Medulla oblongata (tissue), 1 donor: ENCODE measurements around the gene PRDX3.
"Not testable (repeated sequence)": the region's sequence is repeated elsewhere in the genome, so short reads cannot be mapped to it uniquely, and the experiment has no call there.

Source experiments
- DNase-seq: peaks from one replicate; pipeline ENCODE4 v3.0.0-alpha.2; 2015; ENCODE audit errors: extremely low spot score

The PRDX3 gene

DNA sequence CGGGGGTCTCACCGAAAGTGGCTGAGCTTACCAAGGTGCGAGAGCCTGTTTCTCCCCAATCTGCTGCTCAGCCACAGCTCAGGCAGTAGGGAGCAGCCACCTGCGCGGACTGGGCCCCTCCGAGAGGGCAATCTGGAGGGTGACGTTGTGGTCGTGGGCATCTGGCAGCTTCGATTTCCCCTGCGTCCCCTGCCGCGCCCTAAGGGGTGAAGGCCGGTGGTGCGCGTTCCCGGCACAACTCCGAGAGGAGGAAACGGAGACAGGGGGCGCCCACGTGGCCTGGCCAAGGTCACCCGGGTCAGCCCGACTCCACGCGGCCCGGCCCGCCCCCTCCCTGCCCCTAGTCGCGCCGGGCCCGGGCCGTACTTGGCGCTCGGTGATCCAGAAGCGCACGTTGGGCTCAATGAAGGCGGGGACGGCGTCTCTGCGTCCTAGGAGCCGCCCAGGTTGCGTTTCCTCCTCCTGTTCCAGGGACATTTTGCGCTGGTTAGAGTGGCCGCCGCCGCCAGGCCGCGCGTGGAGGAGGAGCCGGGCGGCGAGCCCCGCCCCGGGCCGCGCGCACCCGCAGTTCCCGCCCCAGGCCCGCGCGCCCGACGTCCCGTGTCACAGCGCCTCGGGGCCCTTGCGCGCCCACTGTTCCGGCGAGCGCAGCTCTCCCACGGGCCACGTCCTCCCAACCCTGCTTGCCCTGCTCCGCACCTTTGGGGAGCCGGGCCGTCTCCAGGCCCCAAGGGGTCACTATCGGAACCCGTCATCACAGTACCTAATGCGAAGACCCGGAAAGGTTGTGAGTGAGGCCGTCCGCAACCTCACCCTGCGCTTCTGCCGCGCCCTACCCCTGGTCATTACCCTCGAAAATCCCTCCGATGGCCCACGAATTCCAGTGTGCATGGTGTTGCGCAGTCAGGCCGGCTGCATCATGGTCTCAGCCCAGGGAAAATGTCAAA is 13.2 kb downstream of the PRDX3 start, which contains the start of gene SFXN4:
Gene SFXN4, minus strand, starts transcription at position 544 of the 947 bp plus-strand sequence. Its CDS starts 67 bp downstream, at position 477.
- DNase-seq, result peak; percentile 78

DNA sequence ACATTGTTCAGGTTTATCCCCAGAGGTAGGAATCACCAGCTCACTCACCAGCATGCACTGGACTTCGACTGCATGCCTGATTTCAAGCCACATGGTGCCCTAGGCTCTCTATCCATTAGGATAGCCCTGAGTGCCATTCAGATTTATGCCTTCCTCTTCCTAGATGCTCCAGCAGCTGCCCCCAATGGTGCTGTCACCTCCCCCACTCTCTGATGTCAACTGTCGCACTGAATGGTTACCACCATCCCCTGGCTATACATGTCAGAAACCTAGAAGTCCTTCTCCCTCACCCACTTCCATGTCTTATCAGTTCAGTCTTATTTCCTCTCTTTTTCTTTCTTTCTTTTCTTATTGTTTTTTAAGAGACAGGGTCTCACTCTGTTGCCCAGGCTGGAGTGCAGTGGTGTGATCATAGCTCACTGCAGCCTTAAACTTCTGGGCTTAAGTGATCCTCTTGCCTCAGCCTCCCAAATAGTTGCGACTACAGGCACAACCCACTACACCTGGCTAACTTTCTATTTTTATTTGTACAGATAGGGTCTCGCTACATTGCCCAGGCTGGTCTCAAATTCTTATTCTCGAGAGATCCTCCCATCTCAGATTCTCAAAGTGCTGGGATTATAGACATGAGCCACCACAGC is 16.0 kb downstream of the PRDX3 start:
- no peak for DNase-seq

DNA sequence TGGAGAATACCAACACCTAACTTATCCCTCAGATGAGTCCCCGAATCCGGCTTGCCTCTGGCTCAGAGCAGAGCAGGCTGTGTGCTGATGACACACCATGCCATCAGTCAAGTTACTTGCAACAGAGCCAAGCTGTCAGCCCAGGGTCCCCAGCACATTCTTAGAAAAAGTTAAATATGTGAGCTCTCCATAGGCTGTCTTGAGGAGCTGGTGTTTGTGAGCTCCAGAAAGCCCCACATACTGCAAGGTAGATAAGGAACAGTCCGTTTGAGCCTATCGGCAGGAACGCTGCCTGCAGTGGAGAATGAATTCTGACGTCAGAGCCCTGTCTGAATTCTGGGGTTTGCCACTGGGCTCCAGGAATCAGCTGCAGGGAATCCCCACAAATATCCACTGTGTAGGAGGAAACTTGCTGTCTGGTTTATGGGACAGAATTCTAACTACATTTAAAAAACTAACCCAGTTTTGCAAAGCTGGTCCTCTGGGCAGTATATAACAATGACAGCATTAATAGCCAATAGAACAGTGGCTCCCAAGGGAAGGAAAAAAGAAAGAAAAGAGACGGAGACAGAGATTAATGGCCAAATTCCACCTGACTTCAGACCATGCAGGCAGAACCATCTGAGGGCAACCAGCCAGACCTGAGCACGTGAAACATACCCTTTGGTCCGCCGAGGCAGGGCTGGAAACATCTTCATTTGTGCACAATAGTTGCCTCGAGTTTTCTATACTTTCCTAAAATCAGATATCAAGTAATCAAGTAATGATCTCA is 16.7 kb downstream of the PRDX3 start:
- DNase-seq, result peak; percentile 19

DNA sequence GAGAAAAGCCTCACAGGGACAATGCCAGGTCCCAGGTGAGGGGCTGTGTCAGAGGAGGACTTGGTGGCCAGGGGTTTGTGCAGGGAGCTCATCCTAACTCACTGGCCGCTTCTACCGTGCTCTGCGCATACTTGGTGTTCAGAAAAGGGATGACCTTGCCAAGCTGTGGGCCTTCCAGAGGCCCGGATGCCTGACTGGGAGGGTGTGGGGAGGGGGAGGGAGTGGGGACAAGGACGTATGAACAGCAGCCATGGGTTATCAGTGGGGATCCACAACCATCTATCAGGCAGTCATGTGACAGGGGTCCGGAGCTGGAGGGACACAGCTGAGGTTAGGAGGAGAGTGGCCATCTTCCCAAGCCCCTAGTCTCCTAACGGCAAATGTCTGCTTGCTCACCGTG is 19.3 kb downstream of the PRDX3 start:
- no peak for DNase-seq

DNA sequence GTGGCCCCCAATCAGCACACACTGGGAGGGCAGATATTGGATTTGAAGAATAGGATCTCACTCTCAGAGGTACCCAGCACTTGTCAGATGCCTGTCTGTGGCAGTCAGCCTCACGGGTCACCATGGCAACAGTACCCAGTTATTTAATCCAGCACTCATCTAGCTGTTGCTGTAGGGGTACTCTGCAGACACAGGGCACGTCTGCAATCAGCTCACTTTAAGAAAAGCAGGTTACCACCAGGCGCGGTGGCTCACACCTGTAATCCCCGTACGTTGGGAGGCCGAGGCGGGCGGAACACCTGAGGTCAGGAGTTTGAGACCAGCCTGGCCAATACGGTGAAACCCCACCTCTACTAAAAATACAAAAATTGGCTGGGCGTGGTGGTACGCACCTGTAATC is 25.0 kb downstream of the PRDX3 start:
- DNase-seq, result no peak

DNA sequence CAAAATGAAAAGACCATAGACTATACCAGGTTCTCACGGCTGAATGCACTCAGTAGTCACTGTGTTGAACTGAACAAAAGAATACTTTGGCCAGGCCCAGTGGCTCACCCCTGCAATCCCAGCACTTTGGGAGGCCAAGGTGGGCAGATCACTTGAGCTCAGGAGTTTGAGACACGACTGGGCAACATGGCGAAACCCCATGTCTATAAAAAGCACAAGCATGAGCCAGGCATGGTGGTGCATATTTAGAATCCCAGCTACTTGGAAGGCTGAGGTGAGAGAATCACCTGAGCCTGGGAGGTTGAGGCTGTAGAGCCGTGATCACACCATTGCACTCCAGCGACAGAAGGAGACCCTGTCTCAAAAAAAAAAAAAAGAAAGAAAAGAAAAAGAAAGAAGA is 25.6 kb downstream of the PRDX3 start:
- DNase-seq, result no peak

DNA sequence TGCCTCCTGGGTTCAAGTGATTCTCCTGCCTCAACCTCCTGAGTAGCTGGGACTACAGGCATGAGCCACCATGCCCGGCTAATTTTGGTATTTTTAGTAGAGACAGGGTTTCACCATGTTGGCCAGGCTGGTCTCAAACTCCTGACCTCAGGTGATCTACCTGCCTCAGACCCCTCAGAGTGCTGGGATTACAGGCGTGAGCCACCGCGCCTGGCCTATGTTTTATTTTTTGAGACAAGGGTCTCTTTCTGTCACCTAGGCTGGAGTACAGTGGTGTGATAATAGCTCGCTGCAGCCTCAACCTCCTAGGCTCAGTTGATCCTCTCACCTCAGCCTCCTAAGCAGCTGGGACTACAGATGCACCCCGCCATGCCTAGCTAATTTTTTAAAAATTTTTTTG is 27.0 kb downstream of the PRDX3 start:
- DNase-seq, result not testable (repeated sequence)

DNA sequence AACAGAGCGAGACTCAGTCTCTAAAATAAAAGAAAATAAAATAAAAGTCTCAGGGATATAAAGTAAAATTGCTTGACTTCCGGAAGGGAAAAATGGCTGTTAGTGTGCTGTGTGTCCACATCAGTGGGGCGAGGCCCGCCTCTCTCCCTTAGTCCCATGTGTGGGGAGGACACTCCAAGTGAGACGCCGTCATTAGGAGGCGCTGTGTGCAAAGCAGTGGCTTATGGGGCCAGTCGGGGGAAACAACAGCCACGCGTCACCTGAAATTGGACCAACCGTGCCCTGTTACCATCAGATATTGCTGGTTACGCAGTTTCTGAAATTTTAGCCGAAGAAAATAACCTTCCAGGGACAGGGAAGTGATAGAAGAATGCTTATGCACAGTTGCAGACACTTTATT is 28.9 kb downstream of the PRDX3 start:
- no peak for DNase-seq

DNA sequence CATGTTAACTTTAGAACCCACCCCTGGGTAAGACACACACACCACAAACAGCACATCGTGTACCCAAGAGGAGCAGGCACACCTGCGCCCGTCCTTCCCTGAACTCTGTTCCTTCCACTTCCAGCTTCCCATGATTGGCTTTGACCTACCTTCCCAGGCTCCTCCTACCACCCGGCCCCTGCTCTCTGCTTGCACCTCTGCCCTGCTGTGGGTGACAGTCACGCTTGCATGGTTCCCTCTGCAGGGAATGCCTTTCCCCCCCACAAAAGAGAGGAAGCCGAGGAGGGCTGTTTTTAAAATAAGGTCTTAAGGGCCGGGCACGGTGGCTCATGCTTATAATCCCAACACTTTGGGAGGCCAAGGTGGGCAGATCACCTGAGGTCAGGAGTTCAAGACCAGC is 29.5 kb downstream of the PRDX3 start:
- DNase-seq, result no peak

DNA sequence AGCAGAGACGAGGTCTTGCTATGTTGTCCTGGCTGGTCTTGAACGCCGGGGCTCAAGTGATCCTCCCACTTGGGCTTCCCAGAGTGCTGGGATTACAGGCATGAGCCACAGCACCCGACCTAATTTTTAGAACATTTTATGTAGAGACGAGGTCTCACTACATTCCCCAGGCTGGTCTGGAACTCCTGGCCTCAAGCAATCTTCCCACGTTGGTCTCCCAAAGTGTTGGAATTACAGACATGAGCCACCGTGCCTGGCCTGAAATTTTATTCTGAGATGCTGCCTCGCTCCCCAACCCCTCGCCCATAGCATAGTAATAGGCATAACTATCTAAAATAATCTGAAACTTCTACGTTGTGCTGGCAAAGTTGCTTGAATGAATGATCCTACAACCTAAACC is 35.0 kb downstream of the PRDX3 start:
- DNase-seq, result no peak

DNA sequence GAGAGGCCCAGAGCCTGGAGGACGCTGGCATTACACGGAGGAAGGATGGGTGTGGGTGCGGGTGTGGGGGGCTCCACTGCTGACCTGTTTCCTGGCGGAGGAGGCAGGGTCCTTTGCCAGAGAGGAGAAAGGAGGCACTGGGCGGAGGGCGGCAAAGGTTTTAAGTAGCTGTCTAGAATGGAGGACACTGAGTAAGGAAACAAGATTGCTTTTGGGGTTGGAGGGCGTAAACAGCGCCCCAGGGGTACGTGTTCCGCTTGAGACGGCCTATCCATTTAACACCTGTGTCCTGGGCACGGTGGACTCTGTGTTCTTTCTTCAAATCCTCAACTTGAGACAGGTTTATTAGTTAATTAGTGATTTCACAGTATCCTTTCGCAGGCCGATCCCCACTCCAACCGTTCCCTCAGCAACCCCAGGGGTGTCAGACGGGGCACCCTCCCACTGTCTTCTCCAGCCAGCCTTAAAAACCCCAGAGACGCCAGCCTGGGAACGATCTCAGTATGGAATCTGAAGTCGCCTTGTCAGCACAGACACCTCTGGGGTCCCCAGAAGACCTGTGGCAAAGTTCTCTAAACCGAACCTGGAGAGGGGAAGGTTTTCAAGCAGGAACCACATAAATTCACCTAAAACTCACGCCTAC is 37.9 kb downstream of the PRDX3 start:
- DNase-seq, result no peak

DNA sequence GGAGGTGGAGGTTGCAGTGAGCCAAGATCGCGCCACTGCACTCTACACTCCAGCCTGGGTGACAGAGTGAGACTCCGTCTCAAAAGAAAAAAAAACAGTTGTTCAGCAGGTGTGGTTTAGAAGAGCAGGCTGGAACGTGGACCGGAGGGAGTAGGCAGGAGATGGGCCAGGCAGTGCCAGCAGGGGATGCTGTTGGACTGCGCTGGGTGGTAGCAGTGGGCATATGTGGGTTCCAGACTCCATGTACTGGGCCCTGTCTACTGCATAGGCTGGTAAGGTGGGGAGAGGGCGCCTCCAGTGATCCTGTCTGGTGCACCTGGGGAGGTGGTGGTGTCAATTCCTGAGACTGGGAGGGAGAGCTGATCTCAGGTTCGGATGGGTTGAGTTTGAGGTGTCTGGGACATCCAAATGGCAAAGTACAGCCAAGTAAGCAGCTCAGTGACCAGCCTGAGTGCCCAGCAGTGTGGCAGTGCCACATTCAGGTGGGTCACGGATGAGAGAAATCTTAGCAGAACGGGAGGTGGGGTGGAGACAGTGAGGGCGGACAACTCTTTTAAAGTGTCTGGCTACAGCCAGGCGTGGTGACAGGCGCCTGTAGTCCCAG is 39.0 kb downstream of the PRDX3 start:
- DNase-seq, result peak; percentile 28

DNA sequence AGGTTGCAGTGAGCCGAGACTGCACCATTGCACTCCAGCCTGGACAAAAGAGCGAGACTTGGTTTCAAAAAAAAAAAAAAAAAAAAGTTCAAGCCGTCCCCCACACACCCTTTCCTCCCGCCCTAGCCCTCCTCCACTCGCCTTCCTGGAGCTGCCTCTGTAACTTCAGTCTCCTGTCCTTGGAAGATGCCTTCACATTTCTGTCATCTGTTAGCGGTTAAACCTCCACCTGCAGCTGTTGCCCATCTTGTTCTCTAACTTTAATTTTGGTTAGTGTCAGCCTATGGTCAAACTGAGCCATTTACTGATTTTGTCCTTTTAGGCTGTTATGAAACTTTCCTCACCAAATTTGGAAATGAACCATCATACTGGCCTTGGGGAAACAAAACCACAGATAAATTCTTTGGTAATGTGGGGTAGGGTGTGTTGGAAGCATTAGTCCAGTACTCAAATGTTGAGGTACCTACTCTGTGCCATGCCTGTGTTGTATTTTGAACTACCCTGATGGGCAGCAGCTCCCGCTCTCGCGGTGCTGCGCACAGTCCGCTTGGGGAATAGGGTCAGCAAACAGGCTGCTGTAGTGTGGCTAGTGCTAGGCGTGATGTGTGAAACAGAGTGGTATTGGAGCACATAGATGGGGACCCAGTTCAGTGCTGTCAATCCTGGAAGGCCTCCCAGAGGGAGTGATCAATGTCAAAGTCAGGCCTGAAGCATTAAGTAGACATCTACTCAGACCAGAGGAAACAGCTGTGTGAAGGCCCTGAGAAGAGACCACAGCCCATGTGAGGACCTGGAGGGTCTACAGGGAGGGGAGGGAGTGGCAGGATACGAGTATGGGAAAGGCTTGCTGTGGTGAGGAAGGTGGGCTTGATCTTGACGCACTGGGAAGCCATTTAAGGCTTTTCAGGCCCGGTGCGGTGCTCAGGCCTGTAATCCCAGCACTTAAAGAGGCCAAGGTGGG is 40.0 kb downstream of the PRDX3 start:
- DNase-seq, result no peak

DNA sequence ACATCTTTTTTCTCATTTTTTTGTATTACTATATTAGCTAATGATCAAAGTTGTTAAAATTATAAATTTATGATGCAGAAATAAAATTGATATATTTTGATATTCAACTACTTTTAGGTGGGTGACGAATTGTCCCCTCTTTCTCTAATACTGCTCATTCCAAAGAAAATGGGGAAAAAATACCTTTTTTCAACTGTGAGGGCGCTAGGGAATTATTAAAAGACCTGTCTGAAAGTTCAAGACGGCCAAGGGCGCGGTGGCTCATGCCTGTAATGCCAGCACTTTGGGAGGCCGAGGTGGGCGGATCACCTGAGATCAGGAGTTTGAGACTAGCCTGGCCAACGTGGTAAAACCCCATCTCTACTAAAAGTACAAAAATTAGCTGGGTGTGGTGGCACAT is 40.7 kb downstream of the PRDX3 start:
- DNase-seq, result not testable (repeated sequence)

DNA sequence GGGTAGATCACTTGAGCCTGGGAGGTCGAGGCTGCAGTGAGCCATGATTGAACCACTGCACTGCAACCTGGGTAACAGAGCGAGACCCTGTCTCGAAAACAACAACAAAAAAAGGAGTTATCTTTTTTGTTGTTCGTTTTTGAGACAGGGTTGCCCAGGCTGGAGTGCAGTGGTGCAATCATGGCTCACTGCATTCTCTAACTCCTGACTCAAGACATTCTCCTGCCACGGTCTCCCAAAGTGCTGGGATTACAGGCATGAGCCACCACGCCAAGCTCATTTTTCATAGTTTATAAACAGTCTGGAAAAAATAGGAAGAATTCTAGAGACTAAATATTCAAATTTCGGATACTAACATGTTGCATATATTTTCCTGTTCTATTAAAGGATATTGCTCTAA is 42.5 kb downstream of the PRDX3 start:
- no peak for DNase-seq

DNA sequence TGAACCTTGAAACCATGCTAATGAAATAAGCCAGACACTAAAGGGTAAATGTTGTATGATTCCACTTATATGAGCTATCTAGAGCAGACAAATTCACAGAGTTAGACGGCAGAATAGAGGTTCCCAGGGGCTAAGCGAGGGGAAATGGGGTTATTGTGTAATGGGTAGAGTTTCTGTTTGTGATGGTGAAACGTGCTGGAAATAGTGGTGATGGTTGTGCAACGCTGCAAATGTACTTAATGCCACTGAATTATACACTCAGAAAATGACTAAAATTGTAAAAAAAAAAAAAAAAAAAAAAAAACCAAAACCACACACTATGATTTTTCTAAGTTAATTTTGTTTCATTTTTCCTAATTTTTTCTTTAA is 43.1 kb downstream of the PRDX3 start:
- DNase-seq, result peak; percentile 37

DNA sequence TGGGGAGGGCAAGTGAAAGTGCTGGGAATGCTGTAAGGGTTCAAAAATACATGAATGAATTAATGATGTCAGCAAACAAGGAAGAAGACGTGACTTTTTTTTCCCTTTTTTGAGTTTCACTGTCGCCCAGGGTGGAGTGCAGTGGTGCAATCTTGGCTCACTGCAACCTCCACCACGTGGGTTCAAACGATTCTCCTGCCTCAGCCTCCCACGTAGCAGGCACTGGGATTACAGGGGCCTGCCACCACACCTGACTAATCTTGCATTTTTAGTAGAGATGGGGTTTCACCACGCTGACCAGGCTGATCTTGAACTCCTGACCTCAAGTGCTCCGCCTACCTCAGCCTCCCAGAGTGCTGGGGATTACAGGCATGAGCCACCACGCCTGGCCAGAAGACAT is 44.7 kb downstream of the PRDX3 start:
- DNase-seq, result no peak

DNA sequence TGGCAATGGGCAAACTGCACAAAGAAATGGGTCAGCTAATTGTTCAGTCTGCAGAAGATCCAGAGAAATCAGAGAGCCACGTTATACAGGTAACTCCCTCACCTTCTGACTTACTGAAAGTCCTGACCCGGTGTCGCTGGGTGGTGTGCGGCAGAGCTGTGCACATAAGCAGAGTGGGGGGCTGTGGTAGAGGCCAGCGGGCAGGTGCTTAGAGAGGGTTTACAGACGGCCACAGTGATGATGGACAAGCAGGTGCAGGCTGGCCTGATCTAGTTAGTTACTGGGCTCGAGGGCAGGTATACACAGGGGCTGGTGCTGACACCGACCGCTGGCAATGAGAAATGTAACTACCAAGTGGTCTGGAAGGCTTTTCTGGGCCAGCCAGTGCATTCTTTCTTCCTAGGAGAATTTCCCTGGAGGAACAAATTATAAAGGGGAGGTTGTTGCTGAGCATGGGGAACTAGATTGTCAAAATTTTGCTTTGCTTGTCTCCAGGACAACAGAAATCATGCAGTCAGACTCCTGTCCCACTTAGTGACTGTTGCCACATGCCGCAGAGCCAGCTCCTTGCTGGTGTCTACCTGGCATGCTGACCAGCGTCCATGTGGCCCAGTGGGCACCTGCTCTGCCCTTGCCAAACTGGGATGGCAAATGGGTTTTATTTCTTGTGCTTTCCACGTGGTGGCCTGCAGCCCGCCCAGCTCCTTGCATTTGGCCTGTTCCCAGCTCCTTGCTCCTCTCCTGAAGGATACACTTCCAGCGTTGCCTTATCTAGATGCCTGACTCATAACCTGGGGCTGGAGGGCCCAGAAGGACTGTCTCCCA is 45.9 kb downstream of the PRDX3 start:
- peak; percentile 63 for DNase-seq

DNA sequence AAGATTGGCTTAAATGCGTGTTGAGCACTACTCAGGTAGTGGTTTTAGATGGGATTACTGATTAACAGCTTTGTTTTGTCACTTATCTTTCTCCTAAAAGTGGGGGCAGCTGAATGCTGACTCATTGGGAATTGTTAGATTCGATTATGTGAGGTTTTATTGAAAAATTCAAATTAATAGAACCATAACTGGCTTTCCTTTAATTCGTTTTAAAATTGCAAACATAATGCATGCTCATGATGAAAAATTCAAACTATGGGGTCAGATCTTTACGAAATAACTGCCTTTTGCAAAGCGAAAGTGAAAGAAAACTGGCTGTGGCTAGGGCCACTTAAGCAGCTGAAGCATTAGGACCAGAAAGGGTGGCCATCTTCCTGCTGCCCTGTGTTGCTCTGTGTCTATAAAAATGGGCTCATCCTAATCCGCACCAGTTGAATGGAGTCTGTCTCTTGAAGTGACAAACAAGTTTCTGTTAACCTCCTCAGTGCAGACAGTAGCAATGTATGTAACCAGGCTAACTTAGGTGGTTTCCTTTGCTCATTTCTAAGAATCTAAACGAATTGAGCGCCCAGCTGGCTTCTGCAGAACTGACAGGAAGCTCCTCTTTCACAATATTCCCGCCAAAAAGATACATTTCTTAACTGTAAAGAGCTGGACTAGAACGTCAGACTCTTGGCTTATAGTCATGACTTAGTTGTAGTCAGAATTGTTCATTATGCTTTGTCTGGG is 46.9 kb downstream of the PRDX3 start:
- DNase-seq, result peak; percentile 65
